Endothelial cell of umbilical vein (primary cell): ENCODE results near the gene BPHL. TPM values are rescaled to one million over a fixed set of nuclear protein-coding genes. Genes with fewer than 3 reads are reported as not detected.
"Not testable (repeated sequence)": the region's sequence is repeated elsewhere in the genome, so short reads cannot be mapped to it uniquely, and the experiment has no call there.

Experiments
- BruUV-seq: library from RNA; stranded (reverse); fragments of 400-500 nt; replicated peaks from 2 replicates; lab custom pipeline; 2021; lab: Mats Ljungman, UMichigan
- CTCF ChIA-PET: fragments of 300-600, 350-600 bp; sonication (Branson Sonifier 250); formaldehyde crosslinking; loops from one replicate; lab custom pipeline; 2021; ENCODE audit warnings: antibody characterized with exemption, inconsistent platforms; lab: Charles Lee
- POLR2A ChIA-PET: fragments of 300-600, 350-600 bp; sonication (Branson Sonifier 250); formaldehyde crosslinking; loops from one replicate; lab custom pipeline; 2021; ENCODE audit warnings: antibody characterized with exemption, inconsistent platforms; lab: Charles Lee
- DNase-seq: peaks from one replicate; pipeline ENCODE4 v3.0.0-alpha.2; 2011; ENCODE audit warnings: low read depth, low spot score
- FAIRE-seq: peaks from 2 replicates; lab custom pipeline; 2011; peaks lifted over from hg19 to GRCh38; lab: Jason Lieb, UNC
- H2AFZ ChIP-seq: 2 replicates; pipeline ENCODE4 v1.6.0; 2012; ENCODE audit warnings: low read depth, low read length, control low read depth, inconsistent platforms
- H3K27ac ChIP-seq: 2 replicates; pipeline ENCODE4 v1.5.1; 2011; ENCODE audit warnings: low read depth, mild to moderate bottlenecking, control low read depth, low read length, moderate library complexity; ENCODE audit not compliant: insufficient read depth
- H3K27me3 ChIP-seq, 2 experiments: 2 replicates each; pipeline versions ENCODE4 v1.6.0 to v1.6.1; 2011; ENCODE audit warnings: low read length in 2 of 2, mixed read lengths in 1 of 2; ENCODE audit not compliant: control insufficient read depth in 2 of 2, insufficient read depth in 2 of 2
- H3K36me3 ChIP-seq, 2 experiments: 2 replicates in 1 of 2; 3 replicates in 1 of 2; pipeline ENCODE4 v1.5.1; 2011; ENCODE audit warnings: low read length in 2 of 2, mild to moderate bottlenecking in 1 of 2, moderate library complexity in 1 of 2; ENCODE audit not compliant: control insufficient read depth in 2 of 2, insufficient read depth in 2 of 2; ENCODE audit errors: extremely low read depth in 1 of 2
- H3K4me1 ChIP-seq: 3 replicates; pipeline ENCODE4 v1.5.1; 2011; ENCODE audit warnings: mild to moderate bottlenecking, low read length; ENCODE audit not compliant: control insufficient read depth, insufficient read depth; ENCODE audit errors: extremely low read depth
- H3K4me2 ChIP-seq: 2 replicates; pipeline ENCODE4 v1.6.1; 2011; ENCODE audit warnings: low read length, control low read depth, mixed read lengths; ENCODE audit not compliant: insufficient read depth
- H3K4me3 ChIP-seq, 3 experiments: fragments of 200-600 bp in 1 of 3; sonication (generic), shearing (Covaris generic) in 1 of 3; replicated peaks in 1 of 3; 2 replicates each; pipeline ENCODE4 v1.5.1; 2011 to 2016; ENCODE audit warnings: control low read depth in 3 of 3, low read length in 3 of 3, mild to moderate bottlenecking in 2 of 3, inconsistent platforms in 1 of 3, low read depth in 1 of 3, moderate library complexity in 1 of 3; ENCODE audit not compliant: insufficient read depth in 1 of 3
- H3K79me2 ChIP-seq: 2 replicates; pipeline ENCODE4 v1.6.0; 2012; ENCODE audit warnings: low read length, inconsistent platforms; ENCODE audit not compliant: control insufficient read depth, insufficient read depth
- H3K9ac ChIP-seq: replicated peaks from 2 replicates; pipeline ENCODE3; 2011; ENCODE audit warnings: low read length, control low read depth; ENCODE audit not compliant: insufficient read depth; ENCODE audit errors: extremely low read depth
- H3K9me1 ChIP-seq: replicated peaks from 3 replicates; pipeline ENCODE4 v1.6.0; 2011; ENCODE audit warnings: mild to moderate bottlenecking, low read length; ENCODE audit not compliant: control insufficient read depth, insufficient read depth; ENCODE audit errors: extremely low read depth
- H3K9me3 ChIP-seq: replicated peaks from 2 replicates; pipeline ENCODE4 v1.5.1; 2012; ENCODE audit warnings: low read length, inconsistent platforms; ENCODE audit not compliant: control insufficient read depth, insufficient read depth
- H4K20me1 ChIP-seq: replicated peaks from 2 replicates; pipeline ENCODE3; 2011; ENCODE audit warnings: mild to moderate bottlenecking, low read length; ENCODE audit not compliant: control insufficient read depth, insufficient read depth; ENCODE audit errors: extremely low read depth
- GATA2 ChIP-seq: IDR thresholded peaks from 2 replicates; pipeline ENCODE4 v1.7.0; 2011; ENCODE audit warnings: low read depth, mild to moderate bottlenecking, moderate library complexity, mixed read lengths, low read length; ENCODE audit not compliant: insufficient read length, insufficient read depth
- MYC ChIP-seq: IDR thresholded peaks from one replicate; pipeline ENCODE4 v1.6.1; 2011; ENCODE audit warnings: mild to moderate bottlenecking, low read depth, low read length
- dilution Hi-C: fragments of 300-500 bp; cut with MboI; formaldehyde crosslinking; loops from one replicate; pipeline ENCODE4 v1.15.0; 2019; ENCODE audit warnings: low sequenced_read_pairs; ENCODE audit not compliant: extremely low pct_ligation_motif_present
- intact Hi-C: fragments of 100-400 bp; cut with micrococcal nuclease; formaldehyde crosslinking; loops from one replicate; pipeline ENCODE4 v1.10.0; 2022
- polyA plus RNA-seq, 4 experiments: library from polyadenylated mRNA; depleted of rRNA in 3 of 4; stranded (reverse) in 3 of 4; unstranded in 1 of 4; fragments of >200 nt; gene quantifications; 2 replicates each; pipeline versions ENCODE4 v1.2.1 to v1.2.3, GENCODE V29; 2011 to 2012; ENCODE audit warnings: missing spikeins in 1 of 4
- total RNA-seq: library from RNA; stranded (reverse); gene quantifications from 2 replicates; pipeline ENCODE4 v1.2.3, GENCODE V29; 2021
- TF ChIP-seq, protein P1 (sequence below): IDR thresholded peaks from 2 replicates; pipeline ENCODE4 v1.6.1; 2011; ENCODE audit not compliant: insufficient read depth, insufficient read length

BPHL gene
- total and polyA plus RNA-seq, 2 donors (not counting 3 experiments of a cell fraction or from before 2014, with no cell fraction given) = 12.3 to 14.8 TPM

DNA sequence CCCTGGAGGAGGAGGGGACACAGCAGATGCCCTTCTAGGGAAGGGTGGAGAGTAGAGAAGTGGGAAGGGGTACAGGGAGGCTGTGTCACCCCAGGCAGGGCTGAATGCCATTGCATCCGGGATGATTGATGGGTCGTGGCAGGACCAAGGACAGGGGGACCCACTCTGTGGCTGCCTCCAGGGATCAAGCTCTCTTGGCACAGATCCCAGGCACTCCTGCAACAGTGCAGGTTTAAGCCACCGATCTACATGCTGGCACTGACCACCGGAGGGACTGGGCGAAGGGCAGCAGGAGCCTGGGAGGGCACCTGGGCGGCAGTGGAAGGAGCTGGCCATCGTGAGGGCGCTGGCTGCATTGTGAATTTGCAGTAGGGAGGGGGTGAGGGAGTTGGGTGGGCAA is 61.4 kb downstream of the BPHL start:
- H3K36me3 ChIP-seq, dilution Hi-C loops, H3K9me1 ChIP-seq, H3K79me2 ChIP-seq, H3K9me3 ChIP-seq, H4K20me1 ChIP-seq, DNase-seq, H3K4me3 ChIP-seq, H3K9ac ChIP-seq, H3K4me2 ChIP-seq, BruUV-seq, POLR2A ChIA-PET, H3K27me3 ChIP-seq, H2AFZ ChIP-seq, H3K27ac ChIP-seq, H3K4me1 ChIP-seq, CTCF ChIA-PET: not testable (repeated sequence)
- peak; percentile 50 for FAIRE-seq
- intact Hi-C loops = loop anchor here (1.0 kb wide), 1 partner anchor 24 kb away; no protein-coding TSS in a partner anchor

DNA sequence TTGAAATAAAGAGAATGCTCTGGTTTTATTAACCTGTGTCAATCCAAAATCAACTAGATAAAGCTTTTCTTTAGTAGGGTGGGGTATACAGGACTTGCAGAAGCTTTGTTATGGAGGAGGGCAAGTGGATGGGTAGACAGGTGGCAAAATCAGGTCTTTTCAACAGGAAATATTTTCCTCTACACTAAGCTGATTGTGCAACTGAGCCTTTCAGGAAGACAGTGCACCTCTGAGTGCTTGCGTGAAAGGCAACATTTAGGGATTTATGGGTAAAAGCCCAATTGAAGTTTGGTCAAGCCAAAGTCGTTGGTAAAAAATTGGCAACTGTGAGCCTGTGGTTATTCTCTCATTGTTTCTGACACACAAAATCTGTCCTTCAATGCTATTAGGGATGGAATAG is 62.6 kb downstream of the BPHL start:
- Histone ChIP-seq H3K27me3 (peaks cover 8 to 13% of the 10 kb centered on the region in 2 experiments), H3K79me2 (no peaks in the 10 kb centered on the region), H3K4me2 (no peak overlapping the region), H2AFZ (no peak overlapping the region), H3K36me3 (no peaks in the 10 kb centered on the region), H3K27ac (no peak overlapping the region), H4K20me1 (no peaks in the 10 kb centered on the region), H3K9me1 (no peaks in the 10 kb centered on the region), H3K4me3 (no peak overlapping the region), H3K9me3 (no peaks in the 10 kb centered on the region), H3K4me1 (peaks cover 5% of the 10 kb centered on the region), H3K9ac (no peak overlapping the region)
- intact Hi-C loops (no loop called here), dilution Hi-C loops (no loop called here)
- BruUV-seq = no TSS peak
- ChIA-PET CTCF (interaction anchor here (1.0 kb wide), 1 partner anchor 70 kb away, joined by 3 read pairs; no protein-coding TSS in a partner anchor), POLR2A (no interaction called here)
- DNase-seq (no peak), FAIRE-seq (no peak)
- no peak for TF ChIP-seq MYC
- TF ChIP-seq GATA2 = no peak
- TF ChIP-seq, protein P1, sequence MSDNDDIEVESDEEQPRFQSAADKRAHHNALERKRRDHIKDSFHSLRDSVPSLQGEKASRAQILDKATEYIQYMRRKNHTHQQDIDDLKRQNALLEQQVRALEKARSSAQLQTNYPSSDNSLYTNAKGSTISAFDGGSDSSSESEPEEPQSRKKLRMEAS = no peak
